OCI-LY1 (cell line): Measurements from ENCODE around the gene SEMA6C.

Experiments used
- H2AFZ ChIP-seq: fragments of 200-600 bp; sonication (generic), shearing (Covaris generic); 2 replicates; pipeline ENCODE4 v1.6.0; 2014; ENCODE audit warnings: antibody characterized with exemption, mild to moderate bottlenecking, low read length
- H3F3A ChIP-seq: fragments of 200-600 bp; sonication (generic), shearing (Covaris generic); 2 replicates; pipeline ENCODE4 v1.6.0; 2014; ENCODE audit warnings: mild to moderate bottlenecking, antibody characterized with exemption, low read length, moderate library complexity; ENCODE audit not compliant: insufficient read depth
- H3K27ac ChIP-seq: fragments of 200-600 bp; sonication (generic); 2 replicates; pipeline ENCODE4 v1.5.1; 2014; ENCODE audit warnings: low read length, mixed run types, mild to moderate bottlenecking, low read depth; ENCODE audit not compliant: poor library complexity, severe bottlenecking
- H3K27me3 ChIP-seq: fragments of 200-600 bp; sonication (generic); 2 replicates; pipeline ENCODE4 v1.6.0; 2014; ENCODE audit warnings: antibody characterized with exemption, mild to moderate bottlenecking, low read length, moderate library complexity; ENCODE audit not compliant: insufficient read depth
- H3K36me3 ChIP-seq: fragments of 200-600 bp; sonication (generic); 2 replicates; pipeline ENCODE4 v1.6.1; 2014; ENCODE audit warnings: mild to moderate bottlenecking, antibody characterized with exemption, low read length, moderate library complexity, mixed read lengths; ENCODE audit not compliant: insufficient read depth
- H3K4me1 ChIP-seq: fragments of 200-600 bp; sonication (generic); 2 replicates; pipeline ENCODE4 v1.5.1; 2014; ENCODE audit warnings: mild to moderate bottlenecking, low read length, moderate library complexity; ENCODE audit not compliant: insufficient read depth, severe bottlenecking
- H3K4me2 ChIP-seq: fragments of 200-600 bp; sonication (generic), shearing (Covaris generic); 2 replicates; pipeline ENCODE4 v1.6.1; 2014; ENCODE audit warnings: low read length
- H3K4me3 ChIP-seq: fragments of 200-600 bp; sonication (generic); 2 replicates; pipeline ENCODE4 v1.5.1; 2014; ENCODE audit warnings: low read length, low read depth, mild to moderate bottlenecking, mixed read lengths; ENCODE audit not compliant: poor library complexity, severe bottlenecking
- H3K79me2 ChIP-seq: fragments of 200-600 bp; shearing (Covaris generic); 2 replicates; pipeline ENCODE4 v1.6.1; 2016; ENCODE audit warnings: mixed run types, low read length, mixed read lengths; ENCODE audit not compliant: insufficient read depth
- H3K9ac ChIP-seq: fragments of 200-600 bp; sonication (generic), shearing (Covaris generic); 2 replicates; pipeline ENCODE4 v1.6.1; 2014; ENCODE audit warnings: mild to moderate bottlenecking, low read length, mixed read lengths
- H3K9me2 ChIP-seq: fragments of 200-600 bp; sonication (generic), shearing (Covaris generic); 2 replicates; pipeline ENCODE4 v1.6.1; 2014; ENCODE audit warnings: low read depth, mild to moderate bottlenecking, low read length, mixed read lengths
- H3K9me3 ChIP-seq: fragments of 200-600 bp; shearing (Covaris generic); 2 replicates; pipeline ENCODE4 v1.6.1; 2014; ENCODE audit warnings: low read length, mixed read lengths
- H4K20me1 ChIP-seq: fragments of 200-600 bp; sonication (generic), shearing (Covaris generic); 2 replicates; pipeline ENCODE4 v1.6.0; 2016; ENCODE audit warnings: mild to moderate bottlenecking, low read length; ENCODE audit not compliant: insufficient read depth
- CTCF ChIP-seq: fragments of 200-600 bp; sonication (generic), shearing (Covaris generic); IDR thresholded peaks from 2 replicates; pipeline ENCODE4 v1.5.1; 2017; ENCODE audit warnings: mild to moderate bottlenecking, antibody characterized with exemption, low read length, moderate library complexity, mixed read lengths
- EZH2 ChIP-seq: fragments of 200-600 bp; sonication (generic), shearing (Covaris generic); IDR thresholded peaks from 2 replicates; pipeline ENCODE4 v1.8.0; 2017; ENCODE audit warnings: borderline replicate concordance, mixed run types, mild to moderate bottlenecking, antibody characterized with exemption, low read length, moderate library complexity, mixed read lengths

SEMA6C gene

GRCh38 chr1:151137789-151138188, 8.6 kb downstream of the SEMA6C start:
- H3K9me3 ChIP-seq: no peaks in the 10 kb centered on the region
- H3F3A ChIP-seq: no peaks in the 10 kb centered on the region
- no peak overlapping the region for H3K4me2 ChIP-seq
- H3K4me1 ChIP-seq: peaks cover 13% of the 10 kb centered on the region
- H3K4me3 ChIP-seq: no peak overlapping the region
- H3K27ac ChIP-seq: no peak overlapping the region
- peaks cover 6% of the 10 kb centered on the region; the same call in 1 of the 2 replicates for H3K27me3 ChIP-seq
- H3K9ac ChIP-seq: no peak overlapping the region
- H3K9me2 ChIP-seq: no peaks in the 10 kb centered on the region
- no peak overlapping the region for H2AFZ ChIP-seq
- no peaks in the 10 kb centered on the region for H3K79me2 ChIP-seq
- no peak for TF ChIP-seq EZH2
- no peak for TF ChIP-seq CTCF
- no peaks in the 10 kb centered on the region for H4K20me1 ChIP-seq
- no peaks in the 10 kb centered on the region for H3K36me3 ChIP-seq

GRCh38 chr1:151135433-151136385, 10.7 kb downstream of the SEMA6C start:
- no peaks in the 10 kb centered on the region for H3K9me3 ChIP-seq
- no peak overlapping the region for H3K9ac ChIP-seq
- no peaks in the 10 kb centered on the region for H3F3A ChIP-seq
- no peaks in the 10 kb centered on the region for H3K79me2 ChIP-seq
- no peaks in the 10 kb centered on the region for H3K9me2 ChIP-seq
- peaks cover 10% of the 10 kb centered on the region for H3K4me1 ChIP-seq
- peak; percentile 35; the same call in 1 of the 2 replicates for TF ChIP-seq CTCF
- TF ChIP-seq EZH2: no peak
- no peaks in the 10 kb centered on the region for H4K20me1 ChIP-seq
- no peak overlapping the region for H3K27ac ChIP-seq
- no peak overlapping the region for H3K4me2 ChIP-seq
- H3K4me3 ChIP-seq: no peak overlapping the region
- peaks cover 6% of the 10 kb centered on the region; the same call in 1 of the 2 replicates for H3K27me3 ChIP-seq
- H3K36me3 ChIP-seq: no peaks in the 10 kb centered on the region
- no peak overlapping the region for H2AFZ ChIP-seq

GRCh38 chr1:151134991-151135390, 11.4 kb downstream of the SEMA6C start:
- Histone ChIP-seq H3K4me1 (peaks cover 15% of the 10 kb centered on the region), H3K9ac (no peak overlapping the region), H3F3A (no peaks in the 10 kb centered on the region), H3K36me3 (no peaks in the 10 kb centered on the region), H3K27me3 (peaks cover under 1% of the 10 kb centered on the region; the same call in 1 of the 2 replicates), H3K9me3 (no peaks in the 10 kb centered on the region), H3K79me2 (no peaks in the 10 kb centered on the region), H4K20me1 (no peaks in the 10 kb centered on the region), H3K9me2 (no peaks in the 10 kb centered on the region), H3K4me2 (no peak overlapping the region), H3K27ac (no peak overlapping the region), H3K4me3 (no peak overlapping the region), H2AFZ (no peak overlapping the region)
- TF ChIP-seq CTCF (no peak), EZH2 (no peak)
